ENCODE measurements around the gene IL24. TPM values are rescaled to one million over a fixed set of nuclear protein-coding genes. Genes with fewer than 3 reads are reported as not detected.

Gene IL24
- total and polyA plus RNA-seq, 10 of the 15 experiments (the other 5 are each of a cell fraction or from before 2014, with no cell fraction given) = 0.05 to 19.8 (median 0.35) TPM; not detected in 1

DNA sequence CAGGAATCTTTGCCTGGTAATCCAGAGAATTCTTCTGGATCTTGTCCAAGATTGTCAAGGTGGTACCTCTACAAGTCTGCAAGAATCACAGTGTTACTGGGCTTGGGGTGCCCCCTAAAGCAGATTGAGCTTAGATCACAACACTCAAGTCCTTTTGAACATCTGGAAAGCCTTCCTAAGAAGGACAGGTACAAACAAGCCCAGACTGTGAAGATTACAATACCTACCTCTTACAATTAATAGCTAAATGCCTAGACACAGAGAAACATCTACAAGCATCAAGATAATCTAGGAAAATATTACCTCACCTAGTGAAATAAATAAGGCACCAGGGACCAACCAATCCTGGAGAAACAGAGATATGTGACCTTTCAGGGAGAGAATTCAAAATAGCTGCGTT, 49.3 kb upstream of the IL24 start (continued):
- TF ChIP-seq, protein P1, sequence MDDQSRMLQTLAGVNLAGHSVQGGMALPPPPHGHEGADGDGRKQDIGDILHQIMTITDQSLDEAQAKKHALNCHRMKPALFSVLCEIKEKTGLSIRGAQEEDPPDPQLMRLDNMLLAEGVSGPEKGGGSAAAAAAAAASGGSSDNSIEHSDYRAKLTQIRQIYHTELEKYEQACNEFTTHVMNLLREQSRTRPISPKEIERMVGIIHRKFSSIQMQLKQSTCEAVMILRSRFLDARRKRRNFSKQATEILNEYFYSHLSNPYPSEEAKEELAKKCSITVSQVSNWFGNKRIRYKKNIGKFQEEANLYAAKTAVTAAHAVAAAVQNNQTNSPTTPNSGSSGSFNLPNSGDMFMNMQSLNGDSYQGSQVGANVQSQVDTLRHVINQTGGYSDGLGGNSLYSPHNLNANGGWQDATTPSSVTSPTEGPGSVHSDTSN (IDR thresholded peaks at IDR 0.05; ENCODE audit: insufficient replicate concordance, low read depth, low read length) = no peak
- TF ChIP-seq ZNF384 (IDR thresholded peaks at IDR 0.05; ENCODE audit: borderline replicate concordance, low read depth, low read length) (no peak), CREB1 (IDR thresholded peaks at IDR 0.05; ENCODE audit: low read depth) (no peak), MEF2A (IDR thresholded peaks at IDR 0.05; ENCODE audit: insufficient read depth, low read depth, low read length) (no peak), CREM (IDR thresholded peaks at IDR 0.05; ENCODE audit: low read depth) (no peak), NR2C1 (IDR thresholded peaks at IDR 0.05) (no peak)

DNA sequence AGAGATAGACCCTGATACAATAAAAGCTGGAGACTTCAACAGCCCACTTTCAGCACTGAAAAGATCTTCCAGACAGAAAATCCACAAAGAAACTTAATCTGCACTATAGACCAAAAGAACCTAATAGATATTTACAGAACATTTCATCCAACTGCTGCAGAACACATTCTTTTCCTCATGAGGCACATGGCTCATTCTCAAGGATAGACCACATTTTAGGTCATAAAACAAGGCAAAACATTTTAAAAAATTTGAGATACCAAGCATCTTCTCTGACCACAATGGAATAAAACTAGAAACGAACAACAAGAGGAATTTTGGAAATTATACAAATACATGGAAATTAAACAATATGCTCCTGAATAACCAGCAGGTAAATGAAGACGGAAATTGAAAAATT, 46.8 kb upstream of the IL24 start:
- WGBS (ENCODE audit: insufficient coverage, insufficient replicate concordance, low lambda C conversion rate, missing lambda C conversion rate) = 21% methylated on average over 2 of the region's 2 CpGs
- no peaks in the 10 kb centered on the region for H3K36me3 ChIP-seq (ENCODE audit: control insufficient read depth in 2 of 2, insufficient read depth in 2 of 2, low read length in 1 of 2)
- BruUV-seq (replicated peaks) = no TSS peak
- H3K9ac ChIP-seq (ENCODE audit: control insufficient read depth, insufficient read depth, low read length) = no peak overlapping the region
- FAIRE-seq = no peak
- H3K27ac ChIP-seq (ENCODE audit: control insufficient read depth, insufficient read depth) = no peak overlapping the region
- ATAC-seq = no peak
- no peak overlapping the region for H3K4me2 ChIP-seq (ENCODE audit: control insufficient read depth, insufficient read depth)
- H3K79me2 ChIP-seq (ENCODE audit: control insufficient read depth, insufficient read depth, low read length) = no peaks in the 10 kb centered on the region
- ChIA-PET SMC1A (ENCODE audit: uncharacterized antibody, unreplicated experiment) (interaction anchor here (1.2 to 1.4 kb wide), 2 partner anchors 62 to 132 kb away, joined by 3 to 5 read pairs; no protein-coding TSS in a partner anchor), RAD21 (ENCODE audit: unreplicated experiment) (no interaction called here), POLR2A (no interaction called here), CTCF (interaction anchor here (0.6 to 1.5 kb wide), 2 partner anchors 25 to 131 kb away, joined by 3 to 4 read pairs; no protein-coding TSS in a partner anchor)
- no peaks in the 10 kb centered on the region for H3K4me1 ChIP-seq (ENCODE audit: control insufficient read depth, insufficient read depth, low read length)
- TF ChIP-seq RUNX3 (IDR thresholded peaks at IDR 0.05; ENCODE audit: low read length) = no peak
- no peak for TF ChIP-seq IRF4 (IDR thresholded peaks at IDR 0.05; ENCODE audit: low read depth, low read length)
- no peak for TF ChIP-seq SP1 (IDR thresholded peaks at IDR 0.05; ENCODE audit: low read depth, low read length)
- TF ChIP-seq ATF2 (IDR thresholded peaks at IDR 0.05; ENCODE audit: low read length) = no peak
- no peak for TF ChIP-seq FOXK2 (IDR thresholded peaks at IDR 0.05)
- no peak for TF ChIP-seq TAF1 (IDR thresholded peaks at IDR 0.05; ENCODE audit: borderline replicate concordance, low read depth, low read length)
- DNase-seq (ENCODE audit: low read depth, low spot score) = no peak
- no peaks in the 10 kb centered on the region for H3K27me3 ChIP-seq (replicated peaks in 1 of 2; ENCODE audit: control insufficient read depth in 2 of 2, insufficient read depth in 2 of 2, low read length in 1 of 2)
- no peak overlapping the region for H3K4me3 ChIP-seq
- no peaks in the 10 kb centered on the region; the same call in 1 of the 3 replicates for H3K9me3 ChIP-seq (replicated peaks; ENCODE audit: control insufficient read depth, insufficient read depth, low read length)
- in situ Hi-C loops (cut with MboI) (no loop called here), intact Hi-C loops (cut with micrococcal nuclease; ENCODE audit: unreplicated experiment) (no loop called here)
- no peak overlapping the region for H2AFZ ChIP-seq (ENCODE audit: control insufficient read depth, low read depth, low read length)
- H4K20me1 ChIP-seq (ENCODE audit: control insufficient read depth, insufficient read depth) = no peaks in the 10 kb centered on the region
